ENCODE measurements around the gene AXIN2. TPM values are rescaled to one million over a fixed set of nuclear protein-coding genes. Genes with fewer than 3 reads are reported as not detected.

Gene AXIN2, protein sequence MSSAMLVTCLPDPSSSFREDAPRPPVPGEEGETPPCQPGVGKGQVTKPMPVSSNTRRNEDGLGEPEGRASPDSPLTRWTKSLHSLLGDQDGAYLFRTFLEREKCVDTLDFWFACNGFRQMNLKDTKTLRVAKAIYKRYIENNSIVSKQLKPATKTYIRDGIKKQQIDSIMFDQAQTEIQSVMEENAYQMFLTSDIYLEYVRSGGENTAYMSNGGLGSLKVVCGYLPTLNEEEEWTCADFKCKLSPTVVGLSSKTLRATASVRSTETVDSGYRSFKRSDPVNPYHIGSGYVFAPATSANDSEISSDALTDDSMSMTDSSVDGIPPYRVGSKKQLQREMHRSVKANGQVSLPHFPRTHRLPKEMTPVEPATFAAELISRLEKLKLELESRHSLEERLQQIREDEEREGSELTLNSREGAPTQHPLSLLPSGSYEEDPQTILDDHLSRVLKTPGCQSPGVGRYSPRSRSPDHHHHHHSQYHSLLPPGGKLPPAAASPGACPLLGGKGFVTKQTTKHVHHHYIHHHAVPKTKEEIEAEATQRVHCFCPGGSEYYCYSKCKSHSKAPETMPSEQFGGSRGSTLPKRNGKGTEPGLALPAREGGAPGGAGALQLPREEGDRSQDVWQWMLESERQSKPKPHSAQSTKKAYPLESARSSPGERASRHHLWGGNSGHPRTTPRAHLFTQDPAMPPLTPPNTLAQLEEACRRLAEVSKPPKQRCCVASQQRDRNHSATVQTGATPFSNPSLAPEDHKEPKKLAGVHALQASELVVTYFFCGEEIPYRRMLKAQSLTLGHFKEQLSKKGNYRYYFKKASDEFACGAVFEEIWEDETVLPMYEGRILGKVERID
- 10 to 100 TPM; 26.0 to 31.1 (median 29.0) TPM for total RNA-seq
- 8.9 TPM for polyA plus RNA-seq
- long read RNA-seq, donor 1, partial matches to known transcripts: 9 of 16 reads
- long read RNA-seq, donor 1, other reads (novel, unspliced or antisense): 7 of 16 reads
- long read RNA-seq, donor 2, partial matches to known transcripts: 2 of 3 reads
- long read RNA-seq, donor 2, other reads (novel, unspliced or antisense): 1 of 3 reads
- long read RNA-seq, donor 3, full-length matches to known transcripts: 4 of 19 reads
- long read RNA-seq, donor 3, partial matches to known transcripts: 9 of 19 reads
- long read RNA-seq, donor 3, other reads (novel, unspliced or antisense): 6 of 19 reads
- long read RNA-seq, donor 4, partial matches to known transcripts: 10 of 11 reads
- long read RNA-seq, donor 4, other reads (novel, unspliced or antisense): 1 of 11 reads

DNA sequence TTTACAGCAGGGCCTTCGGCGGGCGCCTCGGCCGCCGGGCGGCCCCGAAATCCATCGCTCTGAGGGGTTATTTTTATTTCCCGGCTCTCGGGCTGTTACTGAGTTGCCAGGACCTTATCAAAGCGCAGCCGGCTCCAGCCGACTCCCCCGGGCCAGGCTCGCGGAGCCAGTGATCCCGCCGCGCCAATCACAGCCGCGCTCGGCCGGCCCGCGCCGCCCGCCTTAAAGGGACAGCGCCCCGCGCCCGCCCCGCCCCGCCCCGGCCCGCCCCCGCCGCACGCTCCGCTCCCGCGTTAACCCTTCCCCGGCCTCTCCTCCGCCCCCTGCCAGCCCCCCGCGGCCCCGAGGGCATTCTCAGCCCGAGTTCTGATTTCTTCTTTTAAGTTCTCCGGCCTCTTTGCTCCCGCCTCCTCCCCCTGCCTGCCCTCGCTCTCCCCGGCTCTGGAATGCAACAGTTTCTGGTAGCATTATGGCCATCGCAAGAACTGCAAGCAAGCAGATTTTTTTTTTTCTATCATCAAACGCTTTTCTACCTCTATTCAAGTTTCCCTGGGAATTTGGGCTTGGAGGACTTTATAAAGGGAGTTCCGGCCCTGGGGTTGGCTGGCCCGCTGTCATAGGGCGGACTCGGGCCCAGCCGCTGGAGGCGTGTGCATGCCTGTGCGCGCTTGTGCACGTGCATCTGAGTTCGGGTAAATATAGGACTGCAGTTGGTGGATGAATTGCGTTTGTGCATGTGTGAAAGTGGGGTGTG, at the start of gene AXIN2:
Gene AXIN2, minus strand, starts transcription at position 197 of the 754 bp plus-strand sequence. CDS start 3,028 bp downstream, outside the sequence.
- H3K9me3 ChIP-seq (ENCODE audit: control insufficient read depth, low read length): no peaks in the 10 kb centered on the region
- H3K27ac ChIP-seq (ENCODE audit: low read length): peak within 1 kb of the TSS; percentile 94
- ATAC-seq (peak; percentile 88 to 90), DNase-seq (peak; percentile 93 to 96 (median 96))
- H3K4me3 ChIP-seq (ENCODE audit: low read length): peak within 1 kb of the TSS; percentile 100
- under 1% methylated on average over 65 of the region's 65 CpGs for WGBS
- intact Hi-C loops (cut with DNase I): no loop called here
- peaks cover 3% of the 10 kb centered on the region for H3K4me1 ChIP-seq (ENCODE audit: control insufficient read depth, insufficient read depth, low read length)
- H3K27me3 ChIP-seq (ENCODE audit: control insufficient read depth, insufficient read depth): no peaks in the 10 kb centered on the region

DNA sequence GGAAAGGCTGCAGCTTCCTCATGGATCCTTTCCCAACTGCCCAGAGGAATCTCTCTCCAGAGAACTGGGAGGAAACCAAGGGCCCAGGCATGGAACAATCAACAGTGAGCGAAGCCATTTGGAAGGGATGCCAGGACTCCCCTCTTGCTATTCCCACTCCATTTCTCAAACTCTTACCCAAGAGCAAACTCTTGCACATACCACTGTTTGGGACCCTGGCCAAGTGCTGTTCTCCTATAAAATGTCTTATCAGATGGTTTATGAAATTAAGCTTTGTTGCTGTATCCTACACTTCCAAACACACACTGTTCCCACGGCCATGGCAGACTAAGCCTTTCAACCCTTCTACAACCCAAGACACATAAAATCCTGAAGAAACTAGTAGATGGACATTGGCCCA, 48.3 kb upstream of the AXIN2 start:
- H3K27me3 ChIP-seq (ENCODE audit: control insufficient read depth, insufficient read depth): no peaks in the 10 kb centered on the region
- ATAC-seq (peak in 1 of 2 donors; percentile 31), DNase-seq (no peak)
- no peak overlapping the region for H3K4me3 ChIP-seq (ENCODE audit: low read length)
- intact Hi-C loops (cut with DNase I): no loop called here
- 84% methylated on average over 2 of the region's 2 CpGs for WGBS
- no peak overlapping the region for H3K27ac ChIP-seq (ENCODE audit: low read length)
- H3K4me1 ChIP-seq (ENCODE audit: control insufficient read depth, insufficient read depth, low read length): peaks cover 2% of the 10 kb centered on the region
- H3K9me3 ChIP-seq (ENCODE audit: control insufficient read depth, low read length): no peaks in the 10 kb centered on the region

DNA sequence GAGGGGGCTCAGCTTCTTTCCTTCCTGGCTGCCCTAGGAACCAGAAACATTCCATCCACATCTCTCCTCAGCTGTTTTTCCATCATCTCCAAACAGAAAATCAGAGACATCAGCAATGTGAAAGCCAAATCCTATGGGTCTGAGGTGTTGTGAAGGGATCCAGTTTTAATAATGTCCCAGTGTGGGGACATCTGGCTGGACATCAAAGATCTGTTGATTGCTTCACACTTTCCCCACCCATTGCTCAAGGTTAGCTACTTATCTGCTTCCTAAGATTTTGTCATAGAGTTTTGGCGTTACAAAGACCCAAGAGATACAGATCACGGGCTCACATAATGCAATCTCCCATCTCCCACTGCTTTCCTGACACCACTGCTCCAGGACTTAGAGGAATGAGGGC, 47.8 kb upstream of the AXIN2 start:
- no peak for ATAC-seq
- Histone ChIP-seq H3K9me3 (ENCODE audit: control insufficient read depth, low read length) (no peaks in the 10 kb centered on the region), H3K27ac (ENCODE audit: low read length) (no peak overlapping the region), H3K27me3 (ENCODE audit: control insufficient read depth, insufficient read depth) (no peaks in the 10 kb centered on the region), H3K4me3 (ENCODE audit: low read length) (no peak overlapping the region), H3K4me1 (ENCODE audit: control insufficient read depth, insufficient read depth, low read length) (peaks cover 2% of the 10 kb centered on the region)
- WGBS: 85% methylated on average over 2 of the region's 2 CpGs
- intact Hi-C loops (cut with DNase I): no loop called here
- DNase-seq: no peak

DNA sequence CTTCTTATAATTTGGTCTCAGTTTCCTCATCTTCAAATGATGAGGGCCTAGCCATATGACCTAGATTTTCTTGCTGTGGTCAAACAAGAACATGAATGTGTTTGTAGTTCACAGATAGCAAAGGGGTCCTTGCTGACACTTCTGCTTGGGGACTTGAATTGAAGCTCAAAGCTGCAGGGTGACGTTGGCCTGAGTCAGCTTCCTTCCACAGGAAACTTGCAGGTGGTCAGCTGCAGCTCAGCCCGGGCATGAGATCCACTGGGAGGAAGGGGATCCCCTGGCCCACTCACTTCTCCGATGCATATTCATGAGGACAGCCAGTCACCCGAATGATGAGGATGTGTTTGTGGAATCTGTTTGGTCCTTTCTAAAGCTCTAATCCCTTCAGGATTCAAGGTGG, 42.6 kb upstream of the AXIN2 start:
- no peak for DNase-seq

DNA sequence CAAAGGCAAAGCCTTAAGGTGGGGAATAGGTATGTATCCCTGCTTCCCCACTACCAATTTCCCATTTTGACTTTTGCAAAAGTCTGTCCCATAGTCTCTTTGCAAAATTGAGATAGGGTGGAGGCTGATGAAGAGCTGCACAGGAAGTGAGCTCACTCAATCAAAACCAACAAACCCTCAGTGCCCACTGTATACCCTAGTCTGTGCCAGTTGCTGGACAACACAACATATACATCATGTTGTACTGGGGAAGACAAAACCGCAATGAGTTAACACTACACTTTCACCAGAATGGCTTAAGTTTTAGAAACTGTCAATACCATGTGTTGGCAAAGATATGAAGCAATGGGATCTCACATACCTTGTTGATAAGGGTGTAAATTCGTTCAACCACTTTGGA, 40.4 kb upstream of the AXIN2 start:
- no peaks in the 10 kb centered on the region for H3K4me1 ChIP-seq (ENCODE audit: control insufficient read depth, insufficient read depth, low read length)
- H3K9me3 ChIP-seq (ENCODE audit: control insufficient read depth, low read length): no peaks in the 10 kb centered on the region
- H3K27ac ChIP-seq (ENCODE audit: low read length): no peak overlapping the region
- ATAC-seq: no peak
- no peaks in the 10 kb centered on the region for H3K27me3 ChIP-seq (ENCODE audit: control insufficient read depth, insufficient read depth)
- 86% methylated on average over 2 of the region's 2 CpGs for WGBS
- H3K4me3 ChIP-seq (ENCODE audit: low read length): no peak overlapping the region
- intact Hi-C loops (cut with DNase I): no loop called here
- DNase-seq: no peak

More for the DNA sequence above, 42.6 kb upstream of the AXIN2 start:
- no peak for ATAC-seq
- no peaks in the 10 kb centered on the region for H3K9me3 ChIP-seq (ENCODE audit: control insufficient read depth, low read length)
- intact Hi-C loops (cut with DNase I): no loop called here
- no peaks in the 10 kb centered on the region for H3K27me3 ChIP-seq (ENCODE audit: control insufficient read depth, insufficient read depth)
- 59% methylated on average over 4 of the region's 4 CpGs for WGBS
- H3K27ac ChIP-seq (ENCODE audit: low read length): no peak overlapping the region
- H3K4me1 ChIP-seq (ENCODE audit: control insufficient read depth, insufficient read depth, low read length): no peaks in the 10 kb centered on the region
- H3K4me3 ChIP-seq (ENCODE audit: low read length): no peak overlapping the region

DNA sequence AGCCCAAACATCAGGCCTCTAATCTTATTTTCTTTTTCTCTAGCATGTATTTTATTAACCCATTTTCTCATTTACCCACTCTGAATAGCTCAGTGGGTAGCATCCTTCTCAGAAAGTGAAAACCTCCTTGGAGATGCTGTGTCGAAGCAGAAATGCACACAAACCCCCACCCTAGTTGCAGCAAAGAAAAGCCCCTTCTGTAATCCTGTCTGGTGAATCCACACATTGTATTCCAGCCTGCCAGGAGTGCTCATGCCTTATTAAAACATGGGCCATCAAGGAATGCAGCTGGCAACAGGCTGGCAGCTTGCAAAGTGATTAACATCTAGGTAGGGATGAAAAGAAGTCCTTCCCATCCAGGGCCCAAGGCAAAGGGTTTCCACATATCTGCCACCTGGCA, 39.7 kb upstream of the AXIN2 start:
- no peak for DNase-seq
- intact Hi-C loops (cut with DNase I): no loop called here
- no peak for ATAC-seq
- no peak overlapping the region for H3K27ac ChIP-seq (ENCODE audit: low read length)
- no peaks in the 10 kb centered on the region for H3K9me3 ChIP-seq (ENCODE audit: control insufficient read depth, low read length)
- no peaks in the 10 kb centered on the region for H3K27me3 ChIP-seq (ENCODE audit: control insufficient read depth, insufficient read depth)
- no peak overlapping the region for H3K4me3 ChIP-seq (ENCODE audit: low read length)
- WGBS: 89% methylated on average over 1 of the region's 1 CpG
- H3K4me1 ChIP-seq (ENCODE audit: control insufficient read depth, insufficient read depth, low read length): no peaks in the 10 kb centered on the region

DNA sequence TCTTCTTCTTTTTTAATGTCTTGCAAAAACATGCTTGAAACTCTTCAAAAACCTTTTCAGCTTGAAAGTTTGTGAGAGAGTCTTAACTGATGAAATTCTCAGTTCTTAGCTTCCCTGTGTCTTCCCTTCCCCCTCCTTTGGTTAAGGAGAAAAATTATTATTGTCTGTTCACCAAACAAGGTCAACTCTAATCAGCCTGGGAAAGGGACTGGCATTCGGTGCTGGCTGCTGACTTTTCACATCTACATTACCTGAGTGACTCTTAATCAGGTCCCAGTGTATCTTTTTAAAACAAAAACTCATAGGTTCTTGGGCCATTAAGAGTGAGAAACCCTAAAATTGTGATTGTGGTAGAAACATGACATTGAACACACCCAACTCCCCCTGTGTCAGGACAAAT, 39.1 kb upstream of the AXIN2 start:
- DNase-seq (no peak), ATAC-seq (no peak)
- Histone ChIP-seq H3K9me3 (ENCODE audit: control insufficient read depth, low read length) (no peaks in the 10 kb centered on the region), H3K27ac (ENCODE audit: low read length) (no peak overlapping the region), H3K4me3 (ENCODE audit: low read length) (no peak overlapping the region), H3K27me3 (ENCODE audit: control insufficient read depth, insufficient read depth) (no peaks in the 10 kb centered on the region), H3K4me1 (ENCODE audit: control insufficient read depth, insufficient read depth, low read length) (no peaks in the 10 kb centered on the region)
- WGBS: 32% methylated on average over 1 of the region's 1 CpG
- intact Hi-C loops (cut with DNase I): no loop called here

DNA sequence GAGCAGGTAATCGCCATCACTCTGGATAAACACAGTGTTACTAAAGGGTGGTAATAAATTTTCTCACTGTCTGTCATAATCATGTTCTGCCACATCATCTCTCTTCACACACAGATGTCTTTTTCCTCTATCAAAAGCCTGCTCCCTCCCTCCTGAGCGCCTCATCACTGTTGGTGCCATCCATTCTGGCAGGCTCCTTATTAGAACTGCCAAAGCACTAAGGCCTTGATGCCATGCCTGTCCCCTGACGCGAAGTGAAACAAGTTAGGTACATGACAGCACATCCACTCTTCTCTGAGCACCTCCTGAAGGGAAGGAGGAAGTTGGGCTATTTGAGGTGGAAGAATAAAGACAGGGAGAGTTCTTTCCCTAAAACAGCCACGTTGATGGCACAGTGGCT, 38.2 kb upstream of the AXIN2 start:
- Histone ChIP-seq H3K27me3 (ENCODE audit: control insufficient read depth, insufficient read depth) (no peaks in the 10 kb centered on the region), H3K4me3 (ENCODE audit: low read length) (no peak overlapping the region), H3K4me1 (ENCODE audit: control insufficient read depth, insufficient read depth, low read length) (no peaks in the 10 kb centered on the region), H3K27ac (ENCODE audit: low read length) (no peak overlapping the region), H3K9me3 (ENCODE audit: control insufficient read depth, low read length) (no peaks in the 10 kb centered on the region)
- DNase-seq (no peak), ATAC-seq (peak in 1 of 2 donors; percentile 16)
- 75% methylated on average over 5 of the region's 5 CpGs for WGBS
- intact Hi-C loops (cut with DNase I): no loop called here

DNA sequence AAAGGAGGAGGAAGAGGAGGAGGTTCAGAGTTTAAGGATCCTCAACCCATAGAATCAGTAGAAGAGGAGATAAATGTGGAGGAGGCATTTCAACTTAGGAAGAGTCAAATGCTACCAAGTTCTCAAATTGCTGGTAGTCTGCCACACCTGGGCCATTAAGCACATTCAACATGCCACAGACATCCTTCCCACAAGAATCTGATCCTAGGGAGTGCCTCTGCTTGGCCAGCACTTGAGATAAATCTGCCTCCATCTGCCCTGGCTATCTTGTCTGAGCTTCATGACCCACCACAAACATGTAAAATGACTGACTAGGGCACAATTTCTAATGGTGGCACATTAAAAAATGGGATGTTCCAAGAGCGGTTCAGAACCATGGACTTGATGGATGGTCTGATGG, 37.3 kb upstream of the AXIN2 start:
- ATAC-seq: no peak
- intact Hi-C loops (cut with DNase I): no loop called here
- WGBS: 100% methylated on average over 1 of the region's 1 CpG

DNA sequence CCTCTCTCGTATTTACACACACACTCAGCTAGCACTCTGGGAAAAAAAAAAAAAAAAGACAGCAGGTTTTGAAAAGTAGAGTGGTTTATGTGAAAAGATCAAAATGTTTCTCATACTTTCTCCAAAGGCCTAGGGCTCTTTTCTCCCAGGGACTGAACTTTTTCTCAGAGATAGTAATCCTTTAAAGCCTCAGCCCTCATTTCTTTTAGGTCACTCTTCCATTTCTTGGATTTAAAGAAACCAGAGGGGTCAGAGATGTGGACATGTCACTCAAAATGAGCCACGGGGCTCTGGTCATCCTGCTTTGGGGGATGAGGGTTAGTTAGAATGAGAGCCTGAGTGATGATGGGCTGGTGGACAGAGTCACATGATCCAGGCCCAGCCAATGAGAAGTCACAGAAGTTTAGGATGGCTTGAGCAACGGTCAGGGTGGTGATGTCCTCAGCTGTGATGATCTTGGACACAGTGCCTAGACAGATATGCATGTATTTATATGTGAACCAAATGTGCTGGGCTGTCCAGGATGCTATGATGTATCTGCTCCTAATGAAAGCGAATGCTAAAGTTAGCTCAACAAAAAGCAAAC, 33.7 kb upstream of the AXIN2 start:
- intact Hi-C loops (cut with DNase I): no loop called here
- H3K27ac ChIP-seq (ENCODE audit: low read length): no peak overlapping the region
- DNase-seq: no peak
- no peaks in the 10 kb centered on the region for H3K27me3 ChIP-seq (ENCODE audit: control insufficient read depth, insufficient read depth)
- no peaks in the 10 kb centered on the region for H3K4me1 ChIP-seq (ENCODE audit: control insufficient read depth, insufficient read depth, low read length)
- no peaks in the 10 kb centered on the region for H3K9me3 ChIP-seq (ENCODE audit: control insufficient read depth, low read length)
- 69% methylated on average over 4 of the region's 4 CpGs for whole genome bisulfite sequencing
- no peak overlapping the region for H3K4me3 ChIP-seq (ENCODE audit: low read length)
- peak; percentile 14 to 62 for ATAC-seq

More for the DNA sequence above, 37.3 kb upstream of the AXIN2 start:
- Histone ChIP-seq H3K4me1 (ENCODE audit: control insufficient read depth, insufficient read depth, low read length) (no peaks in the 10 kb centered on the region), H3K27me3 (ENCODE audit: control insufficient read depth, insufficient read depth) (no peaks in the 10 kb centered on the region), H3K9me3 (ENCODE audit: control insufficient read depth, low read length) (no peaks in the 10 kb centered on the region), H3K27ac (ENCODE audit: low read length) (no peak overlapping the region), H3K4me3 (ENCODE audit: low read length) (no peak overlapping the region)
- DNase-seq: no peak
